Common myeloid progenitor, CD34-positive (primary cell): ENCODE results near the gene CELF5.
"Not testable (repeated sequence)": the region's sequence is repeated elsewhere in the genome, so short reads cannot be mapped to it uniquely, and the experiment has no call there.

Experiments
- CTCF ChIA-PET: fragments of 350-600 bp; sonication (Branson Sonifier 250); formaldehyde crosslinking; loops from one replicate; lab custom pipeline; 2021; ENCODE audit warnings: antibody characterized with exemption; lab: Charles Lee
- POLR2A ChIA-PET: fragments of 350-600 bp; sonication (Branson Sonifier 250); formaldehyde crosslinking; loops from one replicate; lab custom pipeline; 2021; ENCODE audit warnings: antibody characterized with exemption; lab: Charles Lee
- DNase-seq, 3 donors: peaks; one replicate each; pipeline versions ENCODE4 v3.0.0 to v3.0.0-alpha.2; 2013
- H3K27ac ChIP-seq, 2 experiments: 1 replicate in 1 of 2; 2 replicates in 1 of 2; pipeline ENCODE4 v1.7.0; 2013; ENCODE audit warnings: inconsistent platforms in 2 of 2, low read length in 2 of 2, mild to moderate bottlenecking in 2 of 2, low read depth in 1 of 2, moderate library complexity in 1 of 2; ENCODE audit not compliant: severe bottlenecking in 2 of 2, insufficient read depth in 1 of 2, poor library complexity in 1 of 2
- H3K27me3 ChIP-seq, 5 experiments: replicated peaks in 2 of 5; 1 replicate in 3 of 5; 2 replicates in 2 of 5; pipeline versions ENCODE4 v1.6.1 to v1.7.0; 2013; ENCODE audit warnings: low read length in 4 of 5, mild to moderate bottlenecking in 2 of 5, moderate library complexity in 2 of 5, inconsistent platforms in 1 of 5; ENCODE audit not compliant: insufficient read depth in 5 of 5, control insufficient read depth in 4 of 5
- H3K36me3 ChIP-seq, 4 experiments: 1 replicate in 2 of 4; 2 replicates in 2 of 4; pipeline versions ENCODE4 v1.6.1 to v1.7.0; 2013; ENCODE audit warnings: low read length in 3 of 4, control low read depth in 1 of 4, mild to moderate bottlenecking in 1 of 4; ENCODE audit not compliant: control insufficient read depth in 4 of 4, insufficient read depth in 4 of 4
- H3K4me1 ChIP-seq, 4 experiments: 1 replicate in 3 of 4; 2 replicates in 1 of 4; pipeline versions ENCODE4 v1.6.1 to v1.7.1; 2013; ENCODE audit warnings: low read length in 3 of 4, mild to moderate bottlenecking in 3 of 4, control low read depth in 1 of 4, inconsistent platforms in 1 of 4, moderate library complexity in 1 of 4; ENCODE audit not compliant: control insufficient read depth in 4 of 4, insufficient read depth in 4 of 4; ENCODE audit errors: control extremely low read depth in 1 of 4
- H3K4me3 ChIP-seq, 7 experiments: 1 replicate in 4 of 7; 2 replicates in 3 of 7; pipeline versions ENCODE4 v1.5.1 to v1.7.0; 2013; ENCODE audit warnings: mild to moderate bottlenecking in 7 of 7, low read length in 6 of 7, moderate library complexity in 6 of 7, inconsistent platforms in 2 of 7, low read depth in 2 of 7, control low read depth in 1 of 7; ENCODE audit not compliant: insufficient read depth in 4 of 7, control insufficient read depth in 1 of 7; ENCODE audit errors: extremely low read depth in 1 of 7
- H3K9me3 ChIP-seq, 5 experiments: 1 replicate in 4 of 5; 2 replicates in 1 of 5; pipeline versions ENCODE4 v1.6.1 to v1.7.1; 2013; ENCODE audit warnings: low read length in 4 of 5, mild to moderate bottlenecking in 2 of 5, inconsistent platforms in 1 of 5, low read depth in 1 of 5, moderate library complexity in 1 of 5; ENCODE audit not compliant: control insufficient read depth in 4 of 5, insufficient read depth in 2 of 5; ENCODE audit errors: control extremely low read depth in 1 of 5
- WGBS: methylation state at CpG from one replicate; pipeline ENCODE4 v1.1.5; 2013; ENCODE audit not compliant: insufficient coverage; 5-methylcytosine and 5-hydroxymethylcytosine counted together

Gene CELF5

GRCh38 chr19:3202895-3203294 is 21.6 kb upstream of the CELF5 start:
- peaks cover 0 to 70% (median 45%) of the 10 kb centered on the region in 4 experiments for H3K36me3 ChIP-seq
- H3K9me3 ChIP-seq, H3K27ac ChIP-seq, H3K4me3 ChIP-seq, DNase-seq, H3K4me1 ChIP-seq, POLR2A ChIA-PET, H3K27me3 ChIP-seq: not testable (repeated sequence)
- CTCF ChIA-PET = interaction anchor here (1.3 kb wide), 1 partner anchor 9 kb away, joined by 3 read pairs; no protein-coding TSS in a partner anchor
- WGBS = 99% methylated on average over 7 of the region's 7 CpGs

GRCh38 chr19:3203805-3204645 is 20.4 kb upstream of the CELF5 start:
- POLR2A ChIA-PET = no interaction called here
- Histone ChIP-seq H3K9me3 (no peaks in the 10 kb centered on the region), H3K27ac (no peak overlapping the region), H3K27me3 (no peaks in the 10 kb centered on the region), H3K4me3 (no peak overlapping the region), H3K4me1 (no peaks in the 10 kb centered on the region), H3K36me3 (peaks cover 0 to 75% (median 47%) of the 10 kb centered on the region in 4 experiments)
- 95% methylated on average over 35 of the region's 43 CpGs for WGBS
- CTCF ChIA-PET = no interaction called here
- DNase-seq = no peak

DNA sequence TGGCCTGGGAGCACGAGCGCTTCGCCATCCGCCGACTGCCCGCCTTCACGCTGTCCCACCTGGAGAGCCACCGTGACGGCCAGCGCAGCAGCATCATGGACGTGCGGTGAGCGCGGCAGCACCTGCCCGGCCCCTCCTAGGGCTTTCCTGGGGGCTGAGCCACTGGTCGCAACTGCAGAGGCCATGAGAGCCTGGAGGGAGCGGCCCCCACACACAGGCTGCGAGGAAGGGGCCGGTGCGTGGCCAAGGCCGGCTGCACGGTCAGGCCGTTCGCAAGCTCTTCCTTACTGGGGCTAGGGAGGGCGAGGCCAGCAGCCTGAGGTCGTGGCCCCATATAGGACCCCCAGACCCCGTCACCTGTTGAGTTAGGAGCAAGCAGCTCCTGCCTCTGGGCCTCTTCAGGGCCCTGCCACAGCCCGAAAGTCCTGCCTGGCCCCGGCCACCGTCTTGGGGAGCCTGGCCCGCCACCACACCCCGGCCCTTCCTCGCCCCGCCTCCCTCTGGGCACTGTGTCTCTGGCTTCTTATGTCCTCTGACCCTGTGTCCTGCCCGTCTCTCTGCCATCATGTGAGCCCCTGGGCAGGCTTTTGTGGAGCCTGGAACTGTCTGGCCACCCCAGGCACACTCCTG is 19.7 kb upstream of the CELF5 start:
- H3K9me3 ChIP-seq = no peaks in the 10 kb centered on the region
- 94% methylated on average over 22 of the region's 35 CpGs for WGBS
- no peaks in the 10 kb centered on the region for H3K27me3 ChIP-seq
- no peak for DNase-seq
- H3K4me1 ChIP-seq = no peaks in the 10 kb centered on the region
- no peak overlapping the region for H3K4me3 ChIP-seq
- no peak overlapping the region for H3K27ac ChIP-seq
- ChIA-PET CTCF (no interaction called here), POLR2A (no interaction called here)
- H3K36me3 ChIP-seq = peaks cover 0 to 78% (median 43%) of the 10 kb centered on the region in 4 experiments

- ChIA-PET CTCF (no interaction called here), POLR2A (no interaction called here)
- peaks cover 0 to 67% (median 37%) of the 10 kb centered on the region in 4 experiments for H3K36me3 ChIP-seq
- H3K27ac ChIP-seq = no peak overlapping the region
- no peaks in the 10 kb centered on the region for H3K27me3 ChIP-seq
- H3K4me3 ChIP-seq = no peak overlapping the region
- H3K9me3 ChIP-seq = no peaks in the 10 kb centered on the region
- no peaks in the 10 kb centered on the region for H3K4me1 ChIP-seq
- WGBS = 96% methylated on average over 13 of the region's 28 CpGs
- DNase-seq = no peak
Measured at GRCh38 chr19:3206216-3206953, 18.1 kb upstream of the CELF5 start.

DNA sequence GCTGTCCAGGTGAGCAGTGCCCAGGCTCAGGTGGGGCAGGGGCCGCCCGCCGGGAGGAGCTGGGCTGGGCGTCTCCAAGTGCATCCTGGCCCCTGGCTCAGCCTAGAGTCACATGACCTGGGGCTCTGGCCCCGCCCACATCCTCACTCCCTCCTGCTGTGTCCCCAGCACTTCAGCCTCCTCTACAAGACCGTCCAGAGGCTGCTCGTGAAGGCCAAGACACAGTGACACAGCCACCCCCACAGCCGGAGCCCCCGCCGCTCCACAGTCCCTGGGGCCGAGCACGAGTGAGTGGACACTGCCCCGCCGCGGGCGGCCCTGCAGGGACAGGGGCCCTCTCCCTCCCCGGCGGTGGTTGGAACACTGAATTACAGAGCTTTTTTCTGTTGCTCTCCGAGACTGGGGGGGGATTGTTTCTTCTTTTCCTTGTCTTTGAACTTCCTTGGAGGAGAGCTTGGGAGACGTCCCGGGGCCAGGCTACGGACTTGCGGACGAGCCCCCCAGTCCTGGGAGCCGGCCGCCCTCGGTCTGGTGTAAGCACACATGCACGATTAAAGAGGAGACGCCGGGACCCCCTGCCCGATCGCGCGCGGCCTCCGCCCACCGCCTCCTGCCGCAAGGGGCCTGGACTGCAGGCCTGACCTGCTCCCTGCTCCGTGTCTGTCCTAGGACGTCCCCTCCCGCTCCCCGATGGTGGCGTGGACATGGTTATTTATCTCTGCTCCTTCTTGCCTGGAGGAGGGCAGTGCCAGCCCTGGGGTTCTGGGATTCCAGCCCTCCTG is 16.8 kb upstream of the CELF5 start:
- Histone ChIP-seq H3K27ac (no peak overlapping the region), H3K27me3 (no peaks in the 10 kb centered on the region), H3K4me1 (no peaks in the 10 kb centered on the region), H3K4me3 (no peak overlapping the region), H3K36me3 (peaks cover 0 to 61% (median 34%) of the 10 kb centered on the region in 4 experiments), H3K9me3 (no peaks in the 10 kb centered on the region)
- WGBS = 96% methylated on average over 32 of the region's 43 CpGs
- ChIA-PET POLR2A (no interaction called here), CTCF (no interaction called here)
- DNase-seq = no peak

DNA sequence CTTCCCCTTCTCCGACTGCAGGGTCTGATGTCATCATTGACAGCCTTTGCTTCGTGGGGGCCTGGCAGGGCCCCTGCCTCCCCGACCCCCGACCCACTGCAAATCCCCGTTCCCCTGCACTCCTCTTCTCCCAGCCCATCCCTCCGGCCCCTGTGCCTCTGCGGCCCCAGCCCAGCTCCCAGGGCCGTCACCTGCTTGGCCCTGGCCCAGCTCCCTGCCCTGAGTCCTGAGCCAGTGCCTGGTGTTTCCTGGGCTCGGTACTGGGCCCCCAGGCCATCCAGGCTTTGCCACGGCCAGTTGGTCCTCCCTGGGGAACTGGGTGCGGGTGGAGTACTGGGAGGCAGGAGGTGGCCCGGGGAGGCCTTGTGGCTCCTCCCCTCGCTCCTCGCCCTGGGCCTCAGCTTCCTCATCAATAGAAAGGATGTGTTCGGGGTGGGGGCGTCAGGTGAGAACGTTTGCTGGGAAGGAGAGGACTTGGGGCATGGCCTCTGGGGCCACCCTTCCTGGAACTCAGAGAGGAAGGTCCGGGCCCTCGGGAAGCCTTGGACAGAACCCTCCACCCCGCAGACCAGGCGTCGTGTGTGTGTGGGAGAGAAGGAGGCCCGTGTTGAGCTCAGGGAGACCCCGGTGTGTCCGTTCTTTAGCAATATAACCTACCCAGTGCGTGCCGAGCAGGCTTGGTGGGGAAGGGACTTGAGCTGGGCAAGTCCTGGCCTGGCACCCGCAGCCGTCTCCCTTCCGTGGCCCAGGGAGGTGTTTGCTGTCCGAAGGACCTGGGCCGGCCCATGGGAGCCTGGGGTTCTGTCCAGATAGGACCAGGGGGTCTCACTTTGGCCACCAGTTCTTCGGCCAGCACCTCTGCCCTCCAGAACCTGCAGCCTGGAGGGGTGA is 15.9 kb upstream of the CELF5 start:
- CTCF ChIA-PET = interaction anchor here (1.0 to 1.7 kb wide), 2 partner anchors 13 to 15 kb away, joined by 3 to 4 read pairs; no protein-coding TSS in a partner anchor
- 96% methylated on average over 24 of the region's 33 CpGs for WGBS

More for the DNA sequence above, 15.9 kb upstream of the CELF5 start:
- Histone ChIP-seq H3K9me3 (no peaks in the 10 kb centered on the region), H3K4me3 (no peak overlapping the region), H3K36me3 (peaks cover 0 to 55% (median 31%) of the 10 kb centered on the region in 4 experiments), H3K27ac (no peak overlapping the region), H3K27me3 (no peaks in the 10 kb centered on the region), H3K4me1 (no peaks in the 10 kb centered on the region)
- POLR2A ChIA-PET = no interaction called here
- DNase-seq = no peak
